ENCODE measurements around the gene RAB11FIP4.

Gene RAB11FIP4

DNA sequence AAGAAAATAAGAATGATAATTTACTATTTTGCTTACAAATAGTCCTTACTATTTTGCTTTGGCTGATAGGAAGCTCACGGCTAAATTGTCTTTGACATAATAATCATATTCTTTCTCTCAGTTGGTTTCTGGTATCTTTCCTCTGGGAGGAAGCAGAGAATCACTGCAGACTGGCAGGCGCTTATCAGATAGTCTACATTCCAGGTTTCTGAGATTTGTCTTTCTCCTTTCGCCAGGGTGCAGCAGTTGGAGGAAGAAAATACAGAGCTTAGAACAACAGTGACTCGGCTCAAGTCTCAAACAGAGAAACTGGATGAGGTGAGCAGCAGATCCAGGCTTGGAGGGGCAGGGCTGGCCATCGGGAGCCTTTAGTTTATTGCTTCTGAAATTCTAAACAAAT, 136.1 kb downstream of the RAB11FIP4 start:
- no peak for FAIRE-seq

DNA sequence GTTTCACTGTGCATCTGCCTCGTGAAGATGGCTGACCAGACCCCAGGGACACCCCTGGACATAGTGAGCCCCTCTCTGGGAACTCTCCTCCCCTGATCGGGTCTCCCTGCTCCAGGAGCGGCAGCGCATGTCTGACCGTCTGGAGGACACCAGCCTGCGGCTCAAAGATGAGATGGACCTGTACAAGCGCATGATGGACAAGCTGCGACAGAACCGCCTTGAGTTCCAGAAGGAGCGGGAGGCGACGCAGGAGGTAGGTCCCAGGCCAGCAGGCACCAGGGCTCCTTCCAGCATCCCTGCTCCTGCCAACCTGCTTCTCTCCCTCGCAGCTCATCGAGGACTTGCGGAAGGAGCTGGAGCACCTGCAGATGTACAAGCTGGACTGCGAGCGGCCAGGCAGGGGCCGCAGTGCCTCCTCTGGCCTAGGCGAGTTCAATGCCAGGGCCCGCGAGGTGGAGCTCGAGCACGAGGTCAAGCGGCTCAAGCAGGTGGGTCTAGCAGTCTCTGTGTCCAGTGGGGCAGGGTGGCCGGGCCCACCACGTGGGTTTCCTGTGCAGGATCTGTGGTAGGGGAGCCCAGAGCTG, 136.9 kb downstream of the RAB11FIP4 start:
- FAIRE-seq, result no peak

DNA sequence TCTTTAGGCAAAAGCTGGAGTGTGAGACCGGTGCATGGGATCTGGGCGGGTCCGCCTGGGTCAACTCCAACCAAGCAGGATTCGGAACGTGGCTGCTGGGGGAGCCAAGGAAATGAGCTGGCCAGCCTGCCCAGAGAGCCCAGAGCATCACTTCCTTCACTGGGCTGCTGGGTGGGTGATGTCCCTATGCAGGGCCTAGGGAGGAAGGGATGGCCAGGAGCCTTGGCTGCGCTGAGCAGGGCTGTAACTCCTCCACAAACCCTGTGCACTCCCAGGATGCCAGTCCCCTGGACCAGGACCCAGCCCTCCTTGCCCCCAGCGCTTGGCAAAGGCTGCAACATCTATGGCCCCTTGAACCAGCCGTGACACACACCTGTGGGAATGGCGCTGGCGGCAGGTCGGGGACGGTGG, 138.4 kb downstream of the RAB11FIP4 start:
- no peak for FAIRE-seq

DNA sequence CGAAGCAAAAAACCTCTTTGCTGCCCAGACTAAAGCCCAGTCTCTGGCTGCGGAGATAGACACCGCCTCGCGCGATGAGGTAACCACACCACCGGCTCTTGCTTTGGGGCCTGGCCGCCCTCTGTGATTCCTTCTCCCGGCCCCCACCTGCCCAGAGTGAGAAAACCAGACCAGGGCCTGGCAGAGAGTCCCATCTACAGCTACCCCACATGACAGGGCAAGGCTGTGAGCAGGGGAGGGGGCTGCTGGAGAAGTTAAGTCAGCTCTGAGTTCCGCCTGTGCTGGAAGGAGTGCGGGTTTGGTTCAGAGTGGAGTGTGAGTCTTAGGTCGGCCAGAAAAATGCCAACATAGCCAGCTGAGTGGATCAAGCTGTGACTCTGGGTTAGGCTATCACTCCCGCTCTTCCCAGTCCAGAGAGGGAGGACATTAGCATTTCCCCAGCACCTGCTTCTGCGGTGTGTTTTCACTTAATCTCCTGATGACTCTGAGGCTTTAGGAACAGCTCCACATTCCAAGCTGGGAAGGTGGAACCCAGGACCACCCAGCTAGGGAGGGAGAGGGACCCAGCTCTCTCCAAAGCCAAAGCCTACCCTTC, 139.0 kb downstream of the RAB11FIP4 start:
- no peak for FAIRE-seq

DNA sequence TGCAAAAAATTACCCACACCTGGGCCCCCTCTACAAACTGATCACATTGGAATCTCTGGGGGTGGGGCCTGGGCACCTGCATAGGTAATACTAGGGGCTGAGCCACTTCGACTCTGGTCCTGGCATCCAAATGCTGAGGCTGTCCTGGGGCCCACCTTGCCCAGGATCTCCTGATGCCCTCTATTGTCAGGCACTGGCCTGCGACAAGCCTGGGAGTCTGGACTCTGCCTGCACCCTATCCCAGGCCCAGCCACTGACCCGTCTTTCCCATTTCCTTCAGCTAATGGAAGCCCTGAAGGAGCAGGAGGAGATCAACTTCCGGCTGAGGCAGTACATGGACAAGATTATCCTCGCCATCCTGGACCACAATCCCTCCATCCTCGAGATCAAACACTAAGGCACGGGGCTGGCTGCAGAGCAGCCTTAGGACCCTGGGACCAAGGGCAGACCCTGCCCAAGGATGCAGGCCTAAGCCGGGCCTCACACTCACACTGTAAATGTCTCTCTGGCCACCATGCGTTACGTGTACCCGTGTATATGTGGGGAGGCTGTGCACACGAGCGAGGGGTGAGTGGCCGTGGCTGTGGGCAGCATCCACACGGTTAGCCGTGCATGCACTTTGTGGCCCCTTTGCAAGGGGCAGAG, 140.0 kb downstream of the RAB11FIP4 start:
- FAIRE-seq, result no peak

DNA sequence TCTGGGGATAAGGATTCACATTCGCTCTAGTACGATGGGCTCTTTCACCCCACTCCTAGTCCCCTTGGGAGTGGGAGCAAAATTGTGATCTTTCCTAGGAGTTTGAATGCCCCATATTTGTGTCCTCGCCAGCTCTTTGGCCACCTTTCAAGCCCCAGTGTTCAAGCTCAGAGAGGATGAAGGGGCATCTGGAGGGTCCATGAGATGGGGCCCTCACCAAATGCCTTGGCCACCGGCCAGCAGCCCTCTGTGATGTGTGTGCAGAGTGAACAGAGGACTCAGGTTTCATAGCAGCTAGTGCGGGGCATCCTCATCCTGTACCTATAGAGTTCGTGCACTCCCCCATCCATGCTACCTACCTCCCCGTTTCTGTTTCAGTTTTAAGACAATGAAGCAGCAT, 140.6 kb downstream of the RAB11FIP4 start:
- FAIRE-seq, result no peak

DNA sequence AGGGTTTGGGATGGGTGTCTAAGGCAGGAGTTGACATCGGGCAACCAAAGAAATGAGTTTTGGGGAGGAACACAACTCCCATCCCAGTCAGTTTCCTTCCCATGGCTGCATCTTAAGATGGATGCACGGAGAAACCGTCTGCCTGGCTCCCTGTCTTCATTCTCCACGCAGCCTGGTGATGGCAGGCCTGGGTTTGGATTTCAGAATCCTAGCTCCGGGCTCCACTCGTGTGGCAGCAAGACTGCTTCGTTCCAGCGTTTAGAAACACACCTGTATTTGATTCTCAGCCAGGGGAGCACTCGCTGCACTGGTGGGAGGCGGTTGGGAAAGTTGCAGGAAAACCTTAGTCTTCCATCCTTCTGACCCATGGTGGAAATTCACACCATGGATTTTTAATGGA, 141.1 kb downstream of the RAB11FIP4 start:
- FAIRE-seq, result no peak

DNA sequence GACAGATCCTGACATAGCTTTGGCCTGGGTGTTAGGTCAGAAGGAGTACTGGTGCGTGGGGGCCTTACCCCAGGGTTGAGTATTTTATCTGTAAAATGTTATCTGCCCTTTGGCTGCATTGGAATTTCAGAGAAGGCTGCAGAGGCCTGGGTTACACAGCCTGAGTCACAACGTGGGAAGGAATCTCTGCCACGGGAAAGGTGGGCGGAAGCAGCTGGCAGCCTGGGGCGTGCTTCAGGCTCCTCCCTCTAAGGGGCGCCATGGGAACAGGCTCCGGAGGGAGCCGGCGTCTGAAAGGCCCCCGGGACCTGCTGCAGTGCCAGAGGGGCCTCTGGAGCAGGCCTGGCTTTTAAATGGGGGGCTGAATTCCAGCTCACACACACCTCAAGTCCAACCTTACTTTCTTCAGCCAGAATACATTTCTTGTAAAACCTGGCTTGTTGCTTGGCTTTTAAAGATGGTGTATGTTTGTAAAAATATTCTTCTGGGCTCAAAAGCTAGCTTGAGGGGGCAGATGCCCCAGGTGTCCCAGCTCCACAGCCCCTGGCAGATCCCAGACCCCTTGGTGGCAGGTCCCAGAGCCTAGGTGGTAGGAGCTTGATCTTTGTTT, 142.2 kb downstream of the RAB11FIP4 start:
- no peak for FAIRE-seq

DNA sequence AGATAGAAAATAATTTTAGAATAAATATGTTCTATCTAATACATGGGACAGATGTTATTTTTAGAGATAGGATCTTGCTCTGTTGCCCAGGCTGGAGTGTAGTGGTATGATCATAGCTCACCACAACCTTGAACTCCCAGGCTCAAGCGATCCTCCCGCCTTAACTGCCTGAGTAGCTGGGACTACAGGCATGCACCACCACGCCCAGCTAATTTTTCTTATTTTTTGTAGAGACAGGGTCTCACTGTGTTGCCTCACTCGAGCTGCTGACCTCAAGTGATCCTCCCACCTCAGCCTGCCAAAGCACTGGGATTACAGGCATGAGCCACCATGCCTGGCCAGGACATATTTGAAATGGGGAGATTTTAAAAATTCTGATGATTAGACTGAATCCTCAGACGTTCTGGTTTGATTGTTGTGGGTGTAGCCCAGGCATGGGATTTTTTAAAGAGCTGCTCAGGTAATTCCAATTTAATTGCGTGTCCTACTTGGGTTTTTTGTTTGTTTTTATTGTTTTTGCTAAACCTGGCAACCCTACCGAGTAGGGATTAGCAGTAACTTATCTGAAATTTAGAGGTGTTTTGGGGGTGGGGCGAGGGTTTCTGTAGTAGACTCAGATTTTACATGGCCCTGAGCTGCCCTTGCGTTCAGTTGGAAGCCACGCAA, 142.9 kb downstream of the RAB11FIP4 start:
- FAIRE-seq, result no peak

DNA sequence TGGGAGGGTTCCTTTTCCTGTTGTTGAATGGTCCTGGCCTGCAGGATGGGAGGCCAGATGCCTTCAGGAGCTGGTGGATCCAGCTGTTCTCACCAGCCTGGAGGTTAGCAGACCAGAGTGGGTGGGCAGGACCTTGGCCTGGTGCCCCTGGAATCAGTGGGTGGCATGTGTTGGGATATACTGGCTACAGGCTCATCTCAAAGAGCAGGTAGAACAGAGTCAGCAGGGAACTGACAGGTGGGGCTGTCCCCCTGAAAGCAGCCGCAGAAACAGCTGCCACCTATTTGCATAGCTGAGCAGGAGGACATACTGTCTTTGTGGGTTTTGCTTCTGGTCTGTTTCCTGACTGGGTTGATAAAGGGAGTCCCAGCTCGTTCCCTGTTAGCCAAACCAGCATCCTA, 144.1 kb downstream of the RAB11FIP4 start:
- no peak for FAIRE-seq

DNA sequence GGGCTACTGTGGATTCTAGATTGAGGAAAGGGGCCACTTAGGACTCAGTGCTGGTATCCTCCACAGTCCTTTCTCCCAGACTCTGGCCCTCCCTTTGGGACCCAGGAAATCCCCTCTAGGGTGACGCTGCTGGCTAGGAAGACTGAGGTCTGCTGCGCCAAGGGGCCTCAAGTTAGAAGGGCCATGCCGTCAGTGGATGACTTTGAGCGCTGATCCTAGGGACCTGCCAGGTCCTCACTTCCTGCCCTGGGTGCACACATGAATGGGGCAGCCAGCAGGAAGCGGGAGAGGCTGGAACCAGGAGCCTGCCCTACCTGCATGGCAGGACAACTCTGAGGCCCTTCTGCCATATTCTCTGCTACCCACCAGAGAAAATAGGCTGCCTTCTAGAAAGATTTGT, 145.0 kb downstream of the RAB11FIP4 start:
- FAIRE-seq, result no peak

DNA sequence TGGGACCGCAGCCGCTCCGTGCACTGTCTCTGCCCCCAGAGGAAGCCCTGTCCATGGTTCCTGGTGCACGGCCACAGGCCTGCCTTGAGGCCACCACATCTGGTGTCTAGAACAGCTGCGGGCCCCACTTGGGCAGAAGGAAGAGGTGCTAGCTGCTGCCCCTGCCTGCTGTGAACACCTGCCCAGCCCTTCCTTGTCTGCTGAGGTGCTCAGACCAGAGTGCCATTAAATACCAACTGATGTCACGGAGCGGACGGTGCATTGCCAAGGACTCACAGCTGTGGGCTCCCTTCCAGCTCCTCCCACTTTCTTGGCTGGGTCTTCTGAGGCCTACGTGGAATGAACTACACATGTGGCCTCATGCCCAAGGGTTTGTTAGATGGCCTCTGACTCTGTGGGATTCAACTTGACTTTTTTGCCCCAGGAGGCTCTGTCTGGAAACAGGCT, 146.1 kb downstream of the RAB11FIP4 start:
- no peak for FAIRE-seq

DNA sequence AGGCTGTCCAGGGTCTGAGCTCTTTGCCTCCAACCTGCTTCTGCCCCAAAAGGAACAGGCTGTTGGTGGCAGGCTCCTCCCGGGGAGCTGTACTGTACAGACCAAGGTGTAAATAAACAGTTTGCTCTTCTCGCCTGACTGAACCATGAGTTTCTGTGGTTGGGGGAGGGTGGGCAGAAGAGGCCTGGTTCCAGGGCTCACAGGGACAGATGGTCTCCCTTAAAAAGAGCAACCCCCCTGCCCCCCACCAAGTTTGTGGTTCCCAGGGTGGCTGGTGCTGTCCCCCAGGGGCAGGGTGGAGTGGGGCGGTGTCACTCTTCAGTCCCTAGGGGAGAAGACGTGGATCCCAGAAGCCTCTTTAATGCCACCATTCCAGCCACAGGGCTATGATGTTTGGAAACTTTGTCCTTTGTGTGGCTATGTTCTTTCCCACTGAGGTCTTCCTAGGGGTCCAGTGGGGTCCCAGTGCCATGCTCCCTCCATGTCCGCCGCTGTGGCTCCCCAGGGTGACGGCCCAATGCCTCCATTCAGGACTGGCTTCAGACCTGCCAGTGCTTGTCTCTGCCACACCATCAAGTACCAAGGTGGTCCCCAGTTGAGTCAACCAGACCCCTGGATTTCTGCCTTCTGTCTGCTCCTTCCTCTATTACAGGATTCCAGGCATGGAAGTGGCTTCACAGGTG, 146.7 kb downstream of the RAB11FIP4 start:
- no peak for FAIRE-seq

DNA sequence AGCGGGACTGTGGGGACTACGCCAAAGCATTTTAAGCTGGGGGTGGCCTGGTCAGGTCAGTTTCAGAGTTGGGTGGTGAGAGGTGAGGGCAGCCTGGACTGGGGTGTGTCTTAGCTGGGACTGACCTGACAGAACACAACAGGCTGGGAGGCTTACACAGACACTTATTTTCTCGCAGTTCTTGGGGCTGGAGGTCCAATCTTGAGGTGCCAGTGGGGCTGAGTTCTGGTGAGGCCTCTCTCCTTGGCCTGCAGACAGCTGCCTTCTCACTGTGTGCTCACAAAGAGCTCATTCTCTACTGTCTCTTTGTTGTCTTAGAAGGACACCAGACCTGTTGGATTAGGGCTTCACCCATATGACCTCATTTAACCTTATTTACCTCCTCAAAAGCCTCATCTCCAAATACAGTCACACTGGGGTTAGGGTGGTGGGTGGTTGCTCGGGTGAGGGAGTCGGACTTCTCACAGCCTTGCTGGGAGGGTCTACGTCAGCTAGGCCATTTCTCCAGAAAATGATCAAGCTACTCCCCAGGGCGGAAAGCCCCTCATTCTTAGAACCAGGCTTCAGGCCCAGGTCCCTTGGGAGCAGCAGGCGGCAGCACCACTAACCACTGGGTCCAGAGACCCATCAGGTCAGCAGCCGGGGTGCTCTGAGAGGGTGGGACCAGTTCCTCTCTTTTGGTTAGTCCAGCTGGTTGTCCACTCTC, 149.3 kb downstream of the RAB11FIP4 start:
- FAIRE-seq, result no peak

DNA sequence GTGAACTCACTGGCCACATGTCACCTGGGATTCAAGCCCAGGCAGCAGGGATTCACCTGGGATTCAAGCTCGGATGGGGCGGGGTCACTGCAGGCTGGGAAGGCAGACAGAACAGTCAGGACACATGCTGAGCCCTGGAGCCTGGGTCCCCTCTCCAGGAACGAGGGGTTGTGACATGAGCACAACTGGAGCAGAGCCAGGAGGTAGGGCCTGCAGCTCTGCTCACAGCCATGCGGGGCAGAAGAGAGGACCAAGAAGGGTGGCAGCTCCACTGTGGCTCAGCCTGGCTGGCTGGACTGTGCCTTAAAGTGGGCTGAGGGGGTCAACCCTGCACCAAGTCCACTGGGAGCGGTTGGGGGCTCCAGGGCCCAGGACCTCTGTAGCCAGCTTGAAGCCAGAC, 150.1 kb downstream of the RAB11FIP4 start:
- no peak for FAIRE-seq

DNA sequence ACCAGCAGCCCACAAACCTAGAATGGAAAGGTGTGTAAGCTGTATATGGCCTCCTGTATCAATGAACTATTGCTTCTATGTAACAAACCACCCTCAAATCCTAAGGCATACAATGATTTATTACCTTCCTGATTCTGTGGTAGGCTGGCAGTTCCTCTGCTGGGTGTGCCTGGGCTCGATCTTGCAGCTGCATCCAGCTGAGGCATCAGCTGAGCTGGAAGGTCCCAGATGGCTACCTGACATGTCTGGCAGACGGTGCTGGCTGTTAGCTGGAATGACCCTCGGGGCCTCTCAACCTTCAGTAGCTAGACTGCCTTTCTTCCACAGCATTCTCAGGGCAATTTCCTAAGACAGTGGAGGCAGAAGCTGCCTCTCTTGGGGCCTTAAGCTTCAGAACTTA, 152.7 kb downstream of the RAB11FIP4 start:
- FAIRE-seq, result no peak

DNA sequence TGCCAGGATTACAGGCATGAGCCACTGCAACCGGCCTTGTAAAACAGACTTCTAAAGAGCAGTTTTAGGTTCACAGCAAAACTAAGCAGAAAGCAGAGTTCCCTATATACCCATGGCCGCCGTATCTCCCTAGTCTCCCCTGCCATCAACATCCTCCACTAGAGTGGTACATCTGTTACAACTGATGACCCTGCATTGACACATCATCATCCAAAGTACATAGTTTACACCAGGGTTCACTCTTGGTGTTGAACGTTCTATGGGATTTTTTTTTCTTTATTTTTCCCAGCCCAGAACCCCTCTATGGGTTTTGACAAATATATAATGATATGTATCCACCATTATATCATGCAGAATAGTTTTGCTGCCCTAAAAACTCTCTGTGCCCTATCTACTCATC, 155.2 kb downstream of the RAB11FIP4 start:
- FAIRE-seq, result no peak

DNA sequence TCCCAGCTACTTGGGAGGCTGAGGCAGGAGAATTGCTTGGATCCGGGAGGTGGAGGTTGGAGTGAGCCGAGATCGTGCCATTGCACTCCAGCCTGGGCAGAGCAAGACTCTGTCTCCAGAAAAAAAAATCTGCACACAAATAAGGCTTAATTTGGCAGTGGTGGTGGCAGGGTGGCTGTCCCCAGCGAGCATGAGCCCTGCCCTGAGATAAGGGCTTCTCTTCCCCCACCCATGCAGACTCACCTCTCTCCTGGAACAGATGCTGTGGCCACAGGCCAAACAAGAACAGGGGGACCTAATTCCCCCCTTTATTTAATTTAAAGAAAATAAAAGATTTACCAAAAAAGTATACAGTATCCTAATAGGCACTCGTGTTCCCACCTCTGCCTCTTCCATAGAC, 157.2 kb downstream of the RAB11FIP4 start:
- FAIRE-seq, result no peak

DNA sequence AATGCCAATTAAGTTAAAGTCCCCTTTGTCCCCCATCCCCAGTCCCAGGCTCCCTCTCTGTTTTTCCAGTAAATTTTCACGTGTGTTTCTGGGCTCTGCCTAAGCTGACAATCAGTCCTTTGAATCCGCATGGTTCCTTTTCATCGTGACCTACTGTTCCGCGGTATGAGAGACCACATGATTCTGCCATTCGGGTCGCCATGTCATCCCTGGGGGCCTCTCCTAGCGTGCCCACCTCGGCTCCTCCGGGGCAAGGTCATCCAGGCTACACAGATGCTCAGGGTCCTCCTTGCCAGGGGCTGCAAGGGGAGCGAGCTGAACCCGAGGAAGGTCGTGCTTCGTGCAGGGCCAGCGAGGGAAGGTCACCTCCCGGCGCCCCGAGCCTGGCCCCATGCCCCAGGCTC, 157.6 kb downstream of the RAB11FIP4 start:
- FAIRE-seq, result no peak

DNA sequence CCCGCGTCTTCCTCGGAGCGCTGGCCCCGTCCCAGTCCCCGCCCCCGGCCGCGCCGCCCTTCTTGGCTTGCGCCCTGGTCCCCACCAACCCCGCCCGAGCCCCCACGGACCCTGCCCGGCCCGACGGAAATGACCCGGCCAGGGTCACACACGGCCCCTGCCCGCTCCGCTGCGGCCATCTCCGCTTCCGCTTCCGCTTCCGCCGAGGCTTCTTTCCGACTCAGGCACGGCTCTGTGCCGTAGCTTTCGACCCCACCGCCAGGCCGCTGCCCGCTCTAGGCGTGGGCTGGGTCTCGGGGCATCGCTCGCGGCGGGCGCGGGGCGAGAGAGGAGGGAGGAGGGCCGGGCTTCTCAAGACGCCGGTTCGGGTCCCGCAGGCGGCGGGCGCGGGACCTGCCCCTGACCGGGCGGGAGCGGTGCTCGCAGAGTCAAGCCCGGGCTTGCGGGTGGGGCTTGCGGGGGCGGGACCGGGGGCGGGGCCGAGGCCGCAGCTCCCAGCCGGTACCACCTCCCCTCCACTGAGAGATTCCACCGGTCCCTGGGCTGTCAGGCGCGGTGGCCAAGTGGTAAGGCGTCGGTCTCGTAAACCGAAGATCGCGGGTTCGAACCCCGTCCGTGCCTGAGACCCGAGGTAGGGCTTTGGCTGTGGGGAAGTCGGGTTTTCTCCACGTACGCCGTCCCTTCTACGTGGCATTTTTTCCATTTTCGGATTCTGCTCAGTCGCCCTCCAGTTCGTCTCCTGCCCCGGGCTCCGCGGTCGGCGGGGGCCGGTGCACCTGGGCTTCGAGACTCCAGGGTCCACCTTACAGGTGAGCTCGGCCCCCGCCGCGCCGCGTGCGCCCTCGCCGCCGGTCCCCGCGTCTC, 158.3 kb downstream of the RAB11FIP4 start:
- no peak for FAIRE-seq

DNA sequence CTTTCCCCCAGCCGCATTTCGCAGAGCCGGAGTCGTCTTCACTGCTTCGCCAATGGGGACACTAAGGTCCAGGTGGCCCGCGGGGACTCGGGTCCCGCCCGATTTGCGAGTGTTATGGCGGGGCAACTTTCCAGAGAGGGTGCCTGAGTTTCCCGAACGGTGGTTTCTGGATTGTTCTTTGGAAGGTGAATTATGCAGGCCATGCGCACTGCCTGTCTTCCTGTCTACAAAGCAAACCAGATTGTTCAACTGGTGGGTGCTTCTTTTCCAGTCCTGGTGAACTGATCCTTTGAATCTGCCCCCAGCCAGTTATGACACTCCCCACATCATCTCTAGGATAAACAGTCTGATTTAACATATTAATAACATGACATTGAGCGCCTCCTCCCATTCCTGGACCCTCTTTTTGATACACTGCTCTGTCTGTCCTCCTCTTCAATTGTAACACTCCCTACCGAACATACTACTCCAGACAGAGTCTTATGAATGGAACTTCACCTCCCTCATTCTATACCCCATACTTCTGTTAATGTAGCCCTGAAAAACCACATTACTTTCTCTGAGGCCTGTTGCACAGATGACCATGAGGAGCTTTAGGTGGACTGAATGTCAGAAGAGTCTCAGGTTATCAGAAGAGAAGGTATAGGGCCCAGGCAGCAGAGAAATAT, 159.0 kb downstream of the RAB11FIP4 start:
- FAIRE-seq, result no peak

Data from colon (tissue), 2 donors.